ENCODE results near the gene SNTG2.
"Not testable (repeated sequence)": the region's sequence is repeated elsewhere in the genome, so short reads cannot be mapped to it uniquely, and the experiment has no call there.

SNTG2 gene

GRCh38 chr2:1377473-1377872, 426.8 kb downstream of the SNTG2 start:
- TF ChIP-seq, protein P1, sequence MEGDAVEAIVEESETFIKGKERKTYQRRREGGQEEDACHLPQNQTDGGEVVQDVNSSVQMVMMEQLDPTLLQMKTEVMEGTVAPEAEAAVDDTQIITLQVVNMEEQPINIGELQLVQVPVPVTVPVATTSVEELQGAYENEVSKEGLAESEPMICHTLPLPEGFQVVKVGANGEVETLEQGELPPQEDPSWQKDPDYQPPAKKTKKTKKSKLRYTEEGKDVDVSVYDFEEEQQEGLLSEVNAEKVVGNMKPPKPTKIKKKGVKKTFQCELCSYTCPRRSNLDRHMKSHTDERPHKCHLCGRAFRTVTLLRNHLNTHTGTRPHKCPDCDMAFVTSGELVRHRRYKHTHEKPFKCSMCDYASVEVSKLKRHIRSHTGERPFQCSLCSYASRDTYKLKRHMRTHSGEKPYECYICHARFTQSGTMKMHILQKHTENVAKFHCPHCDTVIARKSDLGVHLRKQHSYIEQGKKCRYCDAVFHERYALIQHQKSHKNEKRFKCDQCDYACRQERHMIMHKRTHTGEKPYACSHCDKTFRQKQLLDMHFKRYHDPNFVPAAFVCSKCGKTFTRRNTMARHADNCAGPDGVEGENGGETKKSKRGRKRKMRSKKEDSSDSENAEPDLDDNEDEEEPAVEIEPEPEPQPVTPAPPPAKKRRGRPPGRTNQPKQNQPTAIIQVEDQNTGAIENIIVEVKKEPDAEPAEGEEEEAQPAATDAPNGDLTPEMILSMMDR (IDR thresholded peaks at IDR 0.05; ENCODE audit: low read depth, low read length): no peak
- DNase-seq (ENCODE audit: extremely low read depth, low read depth): no peak

DNA sequence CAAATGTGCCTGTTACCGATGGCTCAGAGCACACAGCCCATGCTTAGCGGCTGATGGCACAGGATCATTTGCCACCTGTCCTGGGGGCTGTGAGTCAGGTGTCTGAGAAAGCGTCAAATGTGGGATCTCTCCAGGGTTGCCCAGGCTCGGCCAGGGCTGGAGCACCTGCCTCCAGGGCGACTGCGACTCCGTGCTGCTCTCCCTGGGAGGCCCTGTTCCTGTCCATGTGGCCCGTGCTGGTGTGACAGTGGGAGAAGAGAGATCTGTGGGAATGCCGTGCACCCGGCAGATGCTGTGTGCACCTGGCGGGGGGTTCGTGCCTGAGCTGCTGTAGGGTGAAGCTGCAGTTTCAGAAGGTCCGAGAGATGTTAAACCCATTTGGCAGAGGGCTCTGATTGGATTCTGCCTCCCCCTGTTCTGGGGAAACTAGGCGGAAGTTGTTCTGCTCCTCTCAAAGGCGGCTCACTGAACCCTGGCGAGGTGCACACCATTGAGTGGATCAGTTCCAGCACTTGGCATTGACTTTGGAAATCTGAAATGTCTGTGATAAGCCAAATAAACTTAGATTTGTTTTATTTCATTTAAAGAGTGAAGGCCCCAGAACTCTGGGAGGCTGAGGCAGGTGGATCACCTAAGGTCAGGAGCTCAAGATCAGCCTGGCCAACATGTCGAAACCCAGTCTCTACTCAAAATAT, 428.0 kb downstream of the SNTG2 start:
- TF ChIP-seq, protein P1 (IDR thresholded peaks at IDR 0.05; ENCODE audit: low read depth, low read length): no peak
- no peak for DNase-seq (ENCODE audit: extremely low read depth, low read depth)

- TF ChIP-seq, protein P1 (IDR thresholded peaks at IDR 0.05; ENCODE audit: low read depth, low read length): no peak
- no peak for DNase-seq (ENCODE audit: extremely low read depth, low read depth)
Measured at GRCh38 chr2:1381644-1382043, 431.0 kb downstream of the SNTG2 start.

DNA sequence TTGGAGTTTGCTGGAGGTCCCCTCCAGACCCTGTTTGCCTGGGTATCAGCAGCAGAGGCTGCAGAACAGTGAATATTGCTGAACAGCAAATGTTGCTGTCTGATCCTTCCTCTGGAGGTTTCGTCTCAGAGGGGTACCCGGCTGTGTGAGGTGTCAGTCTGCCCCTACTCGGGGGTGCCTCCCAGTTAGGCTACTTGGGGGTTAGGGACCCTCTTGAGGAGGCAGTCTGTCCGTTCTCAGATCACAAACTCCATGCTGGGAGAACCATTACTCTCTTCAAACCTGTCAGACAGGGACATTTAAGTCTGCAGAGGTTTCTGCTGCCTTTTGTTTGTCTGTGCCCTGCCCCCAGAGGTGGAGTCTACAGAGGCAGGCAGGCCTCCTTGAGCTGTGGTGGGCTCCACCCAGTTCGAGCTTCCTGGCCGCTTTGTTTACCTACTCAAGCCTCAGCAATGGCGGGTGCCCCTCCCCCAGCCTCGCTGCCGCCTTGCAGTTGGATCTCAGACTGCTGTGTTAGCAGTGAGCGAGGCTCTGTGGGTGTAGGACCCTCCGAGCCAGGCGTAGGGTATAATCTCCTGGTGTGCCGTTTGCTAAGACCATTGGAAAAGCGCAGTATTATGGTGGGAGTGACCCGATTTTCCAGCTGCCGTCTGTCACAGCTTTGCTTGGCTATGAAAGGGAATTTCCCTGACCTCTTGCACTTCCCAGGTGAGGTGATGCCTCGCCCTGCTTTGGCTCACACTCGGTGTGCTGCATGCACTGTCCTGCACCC, 437.5 kb downstream of the SNTG2 start:
- DNase-seq (ENCODE audit: extremely low read depth, low read depth): not testable (repeated sequence)

GRCh38 chr2:1390118-1390517, 439.5 kb downstream of the SNTG2 start:
- not testable (repeated sequence) for DNase-seq (ENCODE audit: extremely low read depth, low read depth)

GRCh38 chr2:1393321-1393720, 442.7 kb downstream of the SNTG2 start:
- DNase-seq (ENCODE audit: extremely low read depth, low read depth): no peak

GRCh38 chr2:1394709-1395408, 444.2 kb downstream of the SNTG2 start:
- TF ChIP-seq, protein P1 (IDR thresholded peaks at IDR 0.05; ENCODE audit: low read depth, low read length): no peak
- DNase-seq (ENCODE audit: extremely low read depth, low read depth): no peak

More at GRCh38 chr2:1393321-1393720, 442.7 kb downstream of the SNTG2 start:
- TF ChIP-seq, protein P1 (IDR thresholded peaks at IDR 0.05; ENCODE audit: low read depth, low read length): no peak

- DNase-seq (ENCODE audit: extremely low read depth, low read depth): no peak
- TF ChIP-seq, protein P1 (IDR thresholded peaks at IDR 0.05; ENCODE audit: low read depth, low read length): no peak
Measured at GRCh38 chr2:1397350-1397749, 446.7 kb downstream of the SNTG2 start.
